NCI-H748 (cell line): ENCODE data around the gene SELENOO.
A peak's percentile ranks its signal among the peaks of the same experiment; 100 is the strongest.

ENCODE experiments used
- DNase-seq: peaks from one replicate; lab custom pipeline; 2025; ENCODE audit not compliant: unreplicated experiment; lab: John Stamatoyannopoulos, UW

The SELENOO gene

DNA sequence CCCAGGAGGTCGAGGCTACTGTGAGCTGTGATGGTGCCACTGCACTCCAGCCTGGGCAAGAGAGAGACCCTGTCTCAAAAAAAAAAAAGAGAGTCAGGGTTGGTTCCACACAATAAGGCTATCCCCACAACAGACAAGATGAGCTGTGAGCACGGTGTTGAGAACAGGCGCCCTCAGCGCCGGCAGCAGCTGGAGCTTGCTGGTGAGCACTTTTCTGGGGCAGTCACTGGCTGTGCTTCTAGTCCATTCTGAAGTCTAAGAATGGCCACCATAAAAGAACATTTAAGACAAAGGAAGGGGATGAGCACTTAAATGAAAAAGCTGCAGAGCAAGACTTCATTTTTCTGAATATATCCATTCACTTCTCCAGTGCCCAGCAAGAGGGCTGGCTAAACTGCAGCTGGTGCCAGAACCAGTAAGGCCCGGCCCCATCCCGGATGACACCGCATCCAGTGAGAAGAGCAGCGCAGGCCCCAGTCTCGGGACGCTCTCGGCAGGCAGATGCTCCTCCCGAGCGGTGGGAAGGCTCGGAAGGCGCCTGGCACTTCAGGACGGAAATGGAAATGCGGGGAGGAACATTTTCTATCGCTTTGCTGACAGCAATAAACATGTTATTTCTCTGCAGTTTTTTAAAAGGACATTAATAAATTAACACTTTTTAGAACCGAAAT, 31.8 kb downstream of the SELENOO start:
- DNase-seq = no peak

DNA sequence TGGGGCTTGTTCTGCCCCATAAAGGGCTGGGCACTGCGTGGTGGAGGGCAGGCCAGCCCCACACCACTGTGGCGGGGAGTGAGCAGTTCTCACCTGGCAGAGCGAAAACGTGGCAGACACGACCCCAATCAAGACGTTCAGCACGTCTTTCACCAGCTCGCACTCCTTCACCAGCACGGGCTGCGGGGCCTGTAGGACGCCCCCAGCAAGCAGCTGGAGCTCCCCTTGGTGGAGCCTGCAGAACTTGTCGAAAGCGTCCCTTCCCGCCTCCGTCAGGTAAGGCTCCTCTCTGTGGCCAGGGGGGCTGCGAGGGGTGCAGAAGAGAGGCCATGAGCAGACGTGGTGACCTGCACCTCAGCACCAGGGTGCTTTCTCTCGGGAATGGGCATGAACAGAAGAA, 32.4 kb downstream of the SELENOO start:
- no peak for DNase-seq

DNA sequence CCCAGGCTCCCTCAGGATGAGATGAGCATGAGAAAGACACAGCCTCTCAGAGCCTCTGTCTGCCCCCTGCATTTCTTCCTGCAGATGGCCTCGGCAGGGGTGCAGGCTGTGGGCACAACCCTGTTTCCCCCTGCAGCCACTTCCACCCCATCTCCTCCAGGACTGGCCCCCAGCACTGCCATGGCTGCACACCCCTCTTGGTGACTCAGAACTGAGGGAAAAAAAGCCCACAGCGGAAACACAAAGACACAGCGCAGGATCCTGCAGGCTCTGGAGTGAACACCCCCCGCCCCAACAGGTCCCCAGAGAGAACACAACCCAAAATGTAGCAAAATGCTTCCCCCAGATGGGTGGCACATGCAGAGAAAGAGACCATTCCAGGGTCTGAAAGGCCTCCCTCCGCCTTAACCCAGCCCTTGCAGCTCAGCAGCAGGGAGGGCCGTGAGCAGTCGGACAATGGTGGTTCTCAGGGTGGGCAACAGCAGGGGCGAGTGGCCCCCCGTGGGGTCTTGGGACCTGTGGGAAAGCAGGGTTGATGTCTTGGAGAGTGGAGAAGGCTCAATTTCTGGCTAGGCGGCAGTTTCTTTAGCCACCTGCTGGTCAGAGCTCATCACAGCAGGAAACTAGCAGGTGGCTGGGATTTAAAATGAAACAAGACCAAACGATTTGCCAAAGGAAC, 36.1 kb downstream of the SELENOO start:
- peak; percentile 30 for DNase-seq

DNA sequence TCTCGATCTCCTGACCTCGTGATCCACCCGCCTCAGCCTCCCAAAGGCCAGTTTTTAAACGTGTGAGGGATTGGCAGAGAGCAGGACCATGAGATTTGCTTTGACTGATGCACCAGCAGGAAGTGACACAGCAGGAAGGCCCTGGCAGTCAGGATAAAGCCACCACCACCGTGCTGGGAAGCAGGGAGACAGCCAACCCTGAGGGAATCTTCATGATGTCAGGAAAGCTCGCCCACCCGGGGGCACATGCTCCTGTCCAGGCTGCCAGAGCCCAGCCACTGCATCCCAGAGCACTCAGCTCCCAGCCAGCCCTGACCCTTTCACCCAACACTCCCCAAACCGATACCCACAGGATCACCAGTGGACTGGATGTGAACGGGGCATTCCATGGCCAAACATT, 37.9 kb downstream of the SELENOO start:
- no peak for DNase-seq

GRCh38 chr22:50242406-50242949, 41.7 kb downstream of the SELENOO start:
- no peak for DNase-seq

DNA sequence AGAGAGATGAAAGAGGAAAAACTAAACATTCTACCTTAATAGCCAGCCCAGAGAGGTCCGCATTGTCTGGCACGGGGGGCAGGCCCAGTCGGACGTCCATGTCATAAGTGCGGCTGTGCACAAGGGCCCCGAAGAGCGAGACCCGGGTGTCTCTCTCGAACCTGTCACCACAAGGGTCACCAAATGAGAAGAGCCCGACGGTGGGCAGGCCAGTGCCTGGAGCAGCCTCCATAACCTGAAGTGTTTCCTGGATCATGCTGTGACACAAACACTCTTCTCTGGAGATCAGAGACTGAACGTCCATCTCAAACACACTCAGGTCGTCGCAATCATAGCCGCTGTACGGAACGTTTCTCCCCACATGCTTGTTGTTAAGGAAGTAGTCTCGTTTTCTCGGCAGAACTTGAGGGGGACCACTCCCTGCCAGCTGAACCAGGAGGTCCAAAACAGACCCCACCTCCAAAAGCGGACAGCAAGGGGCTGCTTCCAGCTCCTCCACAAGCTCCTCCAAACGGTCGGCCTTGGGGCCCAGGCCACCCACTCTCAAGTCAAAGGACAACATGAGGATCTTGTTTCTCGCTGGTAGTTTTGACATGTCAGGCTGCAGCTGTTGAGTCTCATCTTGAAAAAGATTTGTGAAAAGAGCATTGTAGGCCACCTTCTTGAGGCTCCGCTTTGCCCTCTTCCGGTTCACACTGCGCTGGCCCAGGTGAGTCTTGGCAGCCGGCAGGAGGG, 43.0 kb downstream of the SELENOO start:
- DNase-seq = peak; percentile 33

- peak; percentile 96 for DNase-seq
Observed at GRCh38 chr22:50244420-50245213, 43.8 kb downstream of the SELENOO start, which contains the start of gene TUBGCP6. Gene TUBGCP6, minus strand, starts transcription at chr22:50245023. Its CDS starts 564 bp downstream, at chr22:50244459.

DNA sequence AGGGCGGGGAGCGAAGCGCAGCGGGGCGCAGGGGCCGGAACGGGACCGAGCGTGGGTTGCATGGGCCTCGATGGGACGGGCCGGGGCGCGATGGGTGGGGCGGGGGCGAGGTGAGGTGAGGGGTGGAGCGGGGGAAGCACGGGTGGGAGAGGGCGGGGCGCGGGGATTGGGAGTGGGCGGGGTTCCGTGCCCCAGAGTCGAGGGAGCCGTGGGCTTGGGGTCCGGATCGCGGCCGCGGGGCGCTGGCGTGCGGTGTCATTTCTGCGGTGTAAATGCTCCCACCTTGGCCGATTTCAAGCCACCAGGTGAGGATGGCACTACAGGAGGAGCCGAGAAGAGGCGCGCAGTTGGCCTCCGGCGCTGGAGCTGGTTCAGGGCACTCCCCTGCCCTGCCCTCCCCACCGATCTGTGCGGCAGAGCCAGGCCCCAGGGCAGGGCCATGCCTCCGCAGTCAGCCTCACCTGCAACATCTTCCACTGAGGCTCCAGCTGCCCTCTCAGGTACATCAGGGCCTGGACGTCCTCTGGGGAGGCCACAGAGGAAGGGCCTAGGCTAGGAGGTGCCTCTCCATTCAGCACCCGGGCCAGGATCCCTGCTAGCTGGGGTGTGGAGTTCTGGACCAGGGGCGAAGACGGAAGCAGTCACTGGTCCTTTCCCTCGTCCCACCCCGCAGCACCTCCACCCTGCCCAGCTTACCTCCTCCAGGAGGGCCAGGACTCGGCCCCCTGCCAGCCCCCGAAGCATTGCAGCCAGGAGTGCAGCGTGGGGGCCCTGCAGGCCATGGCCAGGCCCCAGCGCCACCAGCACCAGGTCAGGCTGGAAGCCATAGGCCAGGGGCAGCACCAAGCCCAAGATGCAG, 44.6 kb downstream of the SELENOO start:
- DNase-seq = peak; percentile 61

DNA sequence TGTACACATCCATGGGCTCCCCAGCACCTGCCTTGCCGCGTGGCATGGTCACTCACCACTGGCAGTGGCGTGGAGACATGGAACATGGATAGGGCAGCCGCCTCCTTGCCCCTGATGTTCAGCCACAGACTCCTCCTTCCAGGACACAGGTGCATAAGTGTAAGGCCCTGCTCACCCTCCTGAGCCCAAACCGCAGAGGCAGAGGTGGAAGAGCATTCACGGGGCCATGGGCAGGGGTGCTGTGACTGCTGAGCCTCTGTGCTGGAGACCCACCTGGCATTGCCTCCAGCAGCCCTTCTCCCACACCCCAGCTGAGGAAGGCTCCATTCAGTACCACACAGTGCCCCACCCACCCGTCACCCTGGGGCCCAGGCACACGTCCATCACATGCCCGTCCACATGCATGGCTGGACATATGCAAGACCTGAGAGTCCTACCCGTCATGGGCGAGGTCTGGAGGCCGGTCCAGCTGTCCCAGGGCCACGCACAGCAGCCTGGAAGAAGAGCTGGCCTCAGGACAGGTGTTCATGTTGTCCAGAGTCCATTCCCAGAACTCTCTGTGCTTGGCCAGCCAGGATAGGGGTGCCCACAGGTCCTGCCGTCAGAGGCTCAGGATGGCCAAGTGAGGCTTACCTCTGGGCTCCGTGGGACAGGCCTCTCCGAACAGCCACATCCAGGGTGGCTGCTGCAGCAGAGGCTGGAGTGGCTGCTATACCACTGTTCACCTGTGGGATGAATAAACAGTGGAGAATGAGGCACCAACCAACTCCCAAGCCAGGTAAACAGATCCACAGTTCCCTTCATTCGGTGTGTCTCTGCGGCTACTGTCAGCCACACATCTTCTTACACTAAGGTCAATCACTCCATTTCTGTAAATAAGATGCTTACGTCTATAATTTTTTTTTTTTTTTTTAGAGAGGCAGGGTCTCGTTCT, 45.7 kb downstream of the SELENOO start:
- no peak for DNase-seq

GRCh38 chr22:50247748-50248147, 46.9 kb downstream of the SELENOO start:
- DNase-seq = peak; percentile 95

GRCh38 chr22:50248196-50249081, 47.6 kb downstream of the SELENOO start:
- no peak for DNase-seq

DNA sequence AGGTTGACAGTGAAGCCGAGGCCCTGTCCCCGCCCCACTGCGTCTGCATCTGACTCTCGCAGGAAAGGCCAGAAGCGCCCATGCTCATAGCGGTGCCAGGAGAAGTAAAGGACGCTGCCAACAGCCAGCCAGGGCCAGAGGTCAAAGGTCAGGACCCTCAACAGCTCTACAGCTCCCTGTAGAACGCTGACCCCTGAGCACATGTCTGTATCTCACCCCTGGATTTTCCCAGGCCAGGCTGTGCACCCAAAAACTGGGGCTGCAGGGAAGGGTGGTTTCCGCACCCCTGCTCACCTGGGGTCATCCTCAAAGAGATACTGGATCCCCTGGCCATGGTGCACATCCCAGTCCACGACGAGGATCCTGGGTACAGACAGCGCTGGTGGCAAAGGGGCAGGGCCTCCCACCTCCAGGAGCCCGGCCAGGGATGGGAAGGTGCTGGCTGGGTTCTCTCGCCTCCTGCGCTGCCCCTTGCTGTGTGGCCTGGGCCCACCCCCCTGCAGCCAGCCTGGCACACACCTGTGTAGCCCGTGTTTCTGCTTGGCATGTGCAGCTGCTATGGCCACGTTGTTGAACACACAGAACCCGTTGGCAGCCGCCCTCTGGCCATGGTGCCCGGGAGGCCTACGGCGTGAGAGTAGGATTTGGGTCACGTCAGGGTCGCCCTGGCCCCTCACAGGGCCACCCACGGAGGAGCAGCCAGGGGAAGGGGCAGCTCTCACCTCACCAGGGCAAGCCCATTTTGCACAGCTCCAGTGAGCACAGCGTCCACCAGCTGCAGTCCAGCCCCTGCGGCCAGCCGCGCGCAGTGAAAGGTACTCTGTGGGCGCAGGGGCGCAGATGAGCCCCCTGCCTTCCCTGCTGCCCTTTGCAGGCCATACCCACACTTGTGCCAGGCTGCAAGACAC, 48.8 kb downstream of the SELENOO start:
- no peak for DNase-seq

- no peak for DNase-seq
Observed at GRCh38 chr22:50250249-50250554, 49.4 kb downstream of the SELENOO start.

- DNase-seq = peak; percentile 88
Observed at GRCh38 chr22:50250555-50251476, 50.0 kb downstream of the SELENOO start, which contains the start of gene HDAC10. Gene HDAC10, minus strand, starts transcription at chr22:50251265. Its CDS starts 233 bp downstream, at chr22:50251032.

- no peak for DNase-seq
Observed at GRCh38 chr22:50251477-50252081, 50.8 kb downstream of the SELENOO start.
